ENCODE results near the gene MPHOSPH9. TPM values are rescaled to one million over a fixed set of nuclear protein-coding genes. Genes with fewer than 3 reads are reported as not detected.

The MPHOSPH9 gene
- total RNA-seq, 4 donors from 2014 or later: 21.6 to 53.6 (median 39.1) TPM

DNA sequence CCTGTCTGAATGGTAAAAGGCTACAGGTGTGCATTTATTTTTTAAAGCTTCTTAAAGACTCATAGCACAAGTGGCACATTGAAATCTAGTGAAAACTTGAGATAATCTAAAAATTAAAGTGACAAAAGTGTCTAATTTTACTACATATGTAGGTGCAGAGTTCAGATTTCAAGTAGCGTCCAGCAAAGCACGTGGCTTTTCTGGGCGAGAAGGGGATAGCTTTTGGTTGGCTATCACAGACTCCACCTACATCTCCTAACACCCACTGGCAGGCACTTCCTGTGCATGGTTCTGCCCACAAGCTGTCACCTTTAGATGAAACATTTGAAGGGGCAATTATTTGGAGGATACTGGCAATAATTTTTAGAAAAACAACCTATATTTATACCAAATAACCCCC, 80.1 kb downstream of the MPHOSPH9 start:
- WGBS, 2 donors: 76 to 86% methylated on average over 3 of the region's 3 CpGs
- Histone ChIP-seq H3K4me3 (replicated peaks in 1 of 3) (no peak overlapping the region), H3K9me3 (no peaks in the 10 kb centered on the region), H3K4me1 (peaks cover 18 to 20% of the 10 kb centered on the region in 2 donors), H3K27me3 (no peaks in the 10 kb centered on the region), H3K27ac (no peak overlapping the region), H3K36me3 (no peaks in the 10 kb centered on the region)
- no peak for DNase-seq
- no peak for TF ChIP-seq POLR2A (IDR thresholded peaks at IDR 0.05)
- TF ChIP-seq, protein P1, sequence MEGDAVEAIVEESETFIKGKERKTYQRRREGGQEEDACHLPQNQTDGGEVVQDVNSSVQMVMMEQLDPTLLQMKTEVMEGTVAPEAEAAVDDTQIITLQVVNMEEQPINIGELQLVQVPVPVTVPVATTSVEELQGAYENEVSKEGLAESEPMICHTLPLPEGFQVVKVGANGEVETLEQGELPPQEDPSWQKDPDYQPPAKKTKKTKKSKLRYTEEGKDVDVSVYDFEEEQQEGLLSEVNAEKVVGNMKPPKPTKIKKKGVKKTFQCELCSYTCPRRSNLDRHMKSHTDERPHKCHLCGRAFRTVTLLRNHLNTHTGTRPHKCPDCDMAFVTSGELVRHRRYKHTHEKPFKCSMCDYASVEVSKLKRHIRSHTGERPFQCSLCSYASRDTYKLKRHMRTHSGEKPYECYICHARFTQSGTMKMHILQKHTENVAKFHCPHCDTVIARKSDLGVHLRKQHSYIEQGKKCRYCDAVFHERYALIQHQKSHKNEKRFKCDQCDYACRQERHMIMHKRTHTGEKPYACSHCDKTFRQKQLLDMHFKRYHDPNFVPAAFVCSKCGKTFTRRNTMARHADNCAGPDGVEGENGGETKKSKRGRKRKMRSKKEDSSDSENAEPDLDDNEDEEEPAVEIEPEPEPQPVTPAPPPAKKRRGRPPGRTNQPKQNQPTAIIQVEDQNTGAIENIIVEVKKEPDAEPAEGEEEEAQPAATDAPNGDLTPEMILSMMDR (IDR thresholded peaks at IDR 0.05): no peak
- intact Hi-C loops (cut with DNase I): loop anchor here (10.0 kb wide), 1 partner anchor 108 kb away; no protein-coding TSS in a partner anchor

- DNase-seq: peak; percentile 72 to 76
- TF ChIP-seq, protein P1 (IDR thresholded peaks at IDR 0.05): peak in 1 of 6 experiments; percentile 12
- peak in 1 of 2 donors; percentile 27 for TF ChIP-seq POLR2A (IDR thresholded peaks at IDR 0.05)
- peak overlapping the region; percentile 53 to 78 (median 58) for H3K4me3 ChIP-seq (replicated peaks in 1 of 3)
Measured at GRCh38 chr12:123151457-123152454, 81.2 kb downstream of the MPHOSPH9 start.

GRCh38 chr12:123150744-123151456, 82.0 kb downstream of the MPHOSPH9 start, which contains the start of gene PITPNM2:
Gene PITPNM2, minus strand, starts transcription at chr12:123151090. Its CDS starts 116,500 bp downstream, at chr12:123034590.
- Histone ChIP-seq H3K27ac (peak within 1 kb of the TSS; percentile 59 to 91 (median 75)), H3K36me3 (no peaks in the 10 kb centered on the region), H3K4me1 (peaks cover 18 to 20% of the 10 kb centered on the region in 2 donors), H3K27me3 (no peaks in the 10 kb centered on the region), H3K9me3 (no peaks in the 10 kb centered on the region), H3K4me3 (replicated peaks in 1 of 3) (peak within 1 kb of the TSS; percentile 53 to 78 (median 58))
- peak; percentile 63 for DNase-seq
- peak in 1 of 2 donors; percentile 32 for TF ChIP-seq POLR2A (IDR thresholded peaks at IDR 0.05)
- TF ChIP-seq, protein P1 (IDR thresholded peaks at IDR 0.05): peak in 3 of 6 experiments; percentile 36 to 46 (median 38)
- WGBS, 2 donors: 0 to 1% methylated on average over 10 to 13 of the region's 119 CpGs
- intact Hi-C loops (cut with DNase I): loop anchor here (10.0 kb wide), 1 partner anchor 106 kb away; no protein-coding TSS in a partner anchor

More at GRCh38 chr12:123151457-123152454, 81.2 kb downstream of the MPHOSPH9 start:
- H3K4me1 ChIP-seq: peaks cover 18 to 20% of the 10 kb centered on the region in 2 donors
- H3K27me3 ChIP-seq: no peaks in the 10 kb centered on the region
- WGBS, 2 donors: 16 to 36% methylated on average over 20 to 26 of the region's 46 CpGs
- intact Hi-C loops (cut with DNase I): loop anchor here (10.0 kb wide), 1 partner anchor 107 kb away; no protein-coding TSS in a partner anchor
- no peaks in the 10 kb centered on the region for H3K36me3 ChIP-seq
- H3K27ac ChIP-seq: peak overlapping the region; percentile 59 to 91 (median 75)
- H3K9me3 ChIP-seq: no peaks in the 10 kb centered on the region

GRCh38 chr12:123150275-123150743, 82.6 kb downstream of the MPHOSPH9 start:
- peak overlapping the region in 2 of 3 donors; percentile 39 to 56 for H3K4me3 ChIP-seq (replicated peaks in 1 of 3)
- TF ChIP-seq, protein P1 (IDR thresholded peaks at IDR 0.05): no peak
- TF ChIP-seq POLR2A (IDR thresholded peaks at IDR 0.05): no peak
- H3K36me3 ChIP-seq: no peaks in the 10 kb centered on the region
- H3K9me3 ChIP-seq: no peaks in the 10 kb centered on the region
- peak; percentile 32 to 44 for DNase-seq
- 8 to 11% methylated on average over 4 to 6 of the region's 54 CpGs for WGBS, 2 donors
- H3K4me1 ChIP-seq: peaks cover 18 to 20% of the 10 kb centered on the region in 2 donors
- intact Hi-C loops (cut with DNase I): loop anchor here (10.0 kb wide), 1 partner anchor 106 kb away; no protein-coding TSS in a partner anchor
- H3K27me3 ChIP-seq: no peaks in the 10 kb centered on the region
- H3K27ac ChIP-seq: peak overlapping the region; percentile 14 to 83 (median 44)

Data from thyroid gland (tissue), 4 donors.